NOMO-1 treated with DMSO at 0.1 percent for 48 hours (cell line): ENCODE results near the gene F13A1.
"Not testable (repeated sequence)": the region's sequence is repeated elsewhere in the genome, so short reads cannot be mapped to it uniquely, and the experiment has no call there.

Experiments used
- DNase-seq: peaks from one replicate; lab custom pipeline; 2025; ENCODE audit not compliant: unreplicated experiment; lab: John Stamatoyannopoulos, UW

F13A1 gene

GRCh38 chr6:6317825-6318733 lies 2.4 kb downstream of the F13A1 start:
- peak; percentile 22 for DNase-seq

DNA sequence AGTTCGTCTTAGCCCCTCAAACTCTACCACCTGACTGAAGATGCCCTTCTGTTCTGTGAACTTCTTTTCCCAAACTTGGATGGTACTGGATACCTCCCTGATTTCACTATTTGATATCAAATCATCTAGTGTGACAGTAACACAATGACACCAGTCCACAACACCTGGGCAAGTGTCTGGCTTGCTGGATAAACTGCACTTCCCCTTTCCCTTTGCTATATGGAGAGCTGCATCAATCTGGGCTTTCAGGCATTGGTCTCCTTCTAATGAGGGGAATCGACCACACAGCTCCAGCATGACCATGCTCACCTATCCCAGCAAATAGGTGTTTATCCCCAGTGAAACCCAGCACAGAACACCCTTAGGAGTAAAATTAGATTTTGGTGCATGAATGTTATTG lies 3.1 kb downstream of the F13A1 start:
- peak; percentile 32 for DNase-seq

DNA sequence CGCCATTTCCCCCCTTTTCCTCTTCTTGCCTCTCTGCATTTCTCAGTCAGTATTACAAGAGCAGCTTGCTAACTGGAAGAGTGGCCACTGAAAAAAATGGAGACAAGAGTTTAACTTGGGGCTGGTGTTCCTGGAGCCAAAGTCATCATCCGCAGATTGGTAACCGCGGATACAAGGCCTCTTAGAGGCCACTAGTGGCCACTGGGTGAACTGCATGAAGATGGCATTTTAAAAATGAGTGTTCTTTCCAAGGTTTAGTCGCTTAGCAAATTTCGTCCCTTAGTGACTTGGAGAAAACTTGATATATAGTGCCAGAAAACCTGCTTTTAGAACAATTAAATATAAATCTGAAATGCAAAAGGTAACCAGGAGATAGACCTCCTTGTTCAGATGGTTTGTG lies 4.8 kb downstream of the F13A1 start:
- DNase-seq: peak; percentile 55

- no peak for DNase-seq
Measured at GRCh38 chr6:6314596-6314995, 5.9 kb downstream of the F13A1 start.

DNA sequence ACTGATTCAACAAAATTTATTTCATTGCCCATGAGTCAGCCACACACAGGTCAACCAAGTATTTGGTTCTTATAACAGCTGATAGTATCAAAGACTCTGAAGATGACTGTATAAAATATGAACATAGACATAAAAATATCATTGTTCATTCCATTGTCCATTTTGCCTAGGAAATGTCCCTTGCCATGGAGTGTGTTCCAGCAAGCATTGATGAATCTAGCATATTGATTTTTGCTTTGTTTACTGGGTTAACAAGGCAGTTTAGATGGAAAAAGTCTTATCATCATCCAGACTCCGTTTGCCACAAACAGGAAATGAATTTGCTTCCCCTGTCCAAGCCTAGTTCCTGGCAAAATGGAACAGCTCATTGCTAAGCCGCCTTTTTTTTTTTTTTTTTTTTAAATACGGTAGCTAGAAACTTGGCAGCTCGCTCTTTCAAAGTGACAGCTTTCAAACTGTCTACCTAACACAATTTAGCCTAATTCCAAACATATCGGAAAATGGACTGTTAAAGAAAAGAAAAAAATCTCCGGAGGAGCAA lies 7.5 kb downstream of the F13A1 start:
- no peak for DNase-seq

DNA sequence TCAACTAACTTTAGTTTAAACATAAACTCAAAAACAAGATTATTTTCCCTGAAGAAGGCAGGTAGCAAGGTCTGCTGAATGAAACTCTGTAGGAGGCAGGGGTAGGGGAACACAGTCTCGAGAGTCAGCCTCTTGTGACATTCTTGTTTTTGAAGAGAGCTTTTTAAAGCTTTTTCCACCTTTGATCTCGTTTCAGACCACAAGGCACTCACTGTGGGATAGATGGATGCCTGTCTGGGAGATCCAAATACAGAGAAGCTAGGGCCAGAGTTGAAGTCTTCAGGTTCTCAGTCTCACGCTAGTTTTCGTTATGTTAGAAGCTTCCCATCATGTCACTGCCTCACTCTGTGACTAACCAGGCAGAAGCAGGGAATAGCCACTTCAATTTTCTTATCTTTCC lies 14.9 kb downstream of the F13A1 start:
- no peak for DNase-seq

GRCh38 chr6:6300383-6300782 lies 20.1 kb downstream of the F13A1 start:
- not testable (repeated sequence) for DNase-seq

- no peak for DNase-seq
Measured at GRCh38 chr6:6293317-6293716, 27.1 kb downstream of the F13A1 start.

- DNase-seq: no peak
Measured at GRCh38 chr6:6287415-6287814, 33.0 kb downstream of the F13A1 start.

GRCh38 chr6:6285679-6286078 lies 34.8 kb downstream of the F13A1 start:
- DNase-seq: no peak

DNA sequence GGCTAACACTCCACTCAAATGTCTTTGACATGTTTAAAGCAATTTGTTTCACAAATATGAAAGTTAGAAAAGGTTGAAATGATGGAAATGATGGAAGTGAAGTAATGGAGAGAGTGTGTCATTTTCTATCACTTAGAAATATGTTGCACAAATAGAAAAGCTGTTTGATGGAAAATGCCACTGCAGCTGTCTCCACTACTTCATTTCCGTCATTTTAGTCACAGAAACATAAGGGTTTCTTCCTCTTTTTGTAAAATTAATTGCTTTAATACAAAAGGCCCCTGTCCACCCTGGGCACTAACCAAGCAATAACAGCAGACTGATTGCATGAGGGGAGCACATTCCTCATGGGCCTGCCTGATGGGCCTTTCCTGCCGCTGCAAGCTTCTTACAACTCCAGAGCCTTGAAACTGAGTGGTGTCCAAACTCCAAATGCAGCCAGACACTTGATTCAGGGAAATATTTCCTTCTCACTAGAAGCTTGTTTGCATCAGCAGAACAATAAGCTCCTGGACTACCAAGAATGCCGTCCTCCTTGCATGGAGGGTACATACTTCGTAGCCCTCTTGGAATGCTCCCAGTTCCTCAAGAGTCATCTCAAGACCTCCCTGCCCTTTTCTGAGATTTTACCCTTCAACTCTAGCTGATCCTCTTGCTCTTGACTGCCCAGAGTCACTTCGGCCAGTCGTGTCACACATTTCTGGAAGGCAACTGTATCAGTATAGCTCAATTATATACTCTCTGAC lies 36.1 kb downstream of the F13A1 start:
- peak; percentile 76 for DNase-seq

- DNase-seq: peak; percentile 7
Measured at GRCh38 chr6:6283746-6284145, 36.7 kb downstream of the F13A1 start.

DNA sequence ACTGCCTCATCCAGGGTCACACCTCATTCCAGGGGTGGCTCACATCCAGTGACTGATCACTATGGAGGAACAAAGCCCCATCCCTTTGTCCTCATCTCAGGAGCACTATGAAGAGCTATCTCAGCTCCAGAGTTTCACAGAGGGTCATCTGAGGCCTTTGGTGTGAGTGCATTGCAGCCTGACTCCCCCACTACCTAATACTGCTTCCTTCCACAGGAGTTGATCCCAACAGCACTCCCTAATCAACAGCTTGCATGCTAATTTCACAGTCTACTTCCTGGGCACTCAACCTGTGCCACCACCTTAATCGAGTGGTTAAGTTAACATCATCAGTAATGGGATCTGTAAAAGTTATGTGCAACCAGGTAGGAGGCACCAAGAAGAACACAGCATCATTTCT lies 37.7 kb downstream of the F13A1 start:
- DNase-seq: no peak

DNA sequence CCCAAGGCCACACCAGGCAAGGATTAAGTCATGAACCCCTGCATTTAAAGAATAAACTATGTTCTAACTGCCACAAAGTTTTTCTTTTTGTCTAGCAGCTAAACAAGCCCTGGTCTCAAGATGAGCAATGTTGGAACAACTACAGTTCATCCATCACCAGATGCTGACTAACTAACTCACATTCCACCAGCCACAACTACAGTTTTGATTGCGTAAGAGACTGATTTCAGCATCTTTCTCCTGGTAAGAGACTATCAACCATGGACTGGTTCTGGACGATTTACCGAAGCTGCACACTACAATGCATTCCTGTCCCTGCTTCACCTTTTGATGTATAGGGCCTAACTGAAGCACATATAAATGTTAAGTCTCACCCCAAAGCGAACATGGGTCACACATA lies 43.0 kb downstream of the F13A1 start:
- DNase-seq: peak; percentile 75

DNA sequence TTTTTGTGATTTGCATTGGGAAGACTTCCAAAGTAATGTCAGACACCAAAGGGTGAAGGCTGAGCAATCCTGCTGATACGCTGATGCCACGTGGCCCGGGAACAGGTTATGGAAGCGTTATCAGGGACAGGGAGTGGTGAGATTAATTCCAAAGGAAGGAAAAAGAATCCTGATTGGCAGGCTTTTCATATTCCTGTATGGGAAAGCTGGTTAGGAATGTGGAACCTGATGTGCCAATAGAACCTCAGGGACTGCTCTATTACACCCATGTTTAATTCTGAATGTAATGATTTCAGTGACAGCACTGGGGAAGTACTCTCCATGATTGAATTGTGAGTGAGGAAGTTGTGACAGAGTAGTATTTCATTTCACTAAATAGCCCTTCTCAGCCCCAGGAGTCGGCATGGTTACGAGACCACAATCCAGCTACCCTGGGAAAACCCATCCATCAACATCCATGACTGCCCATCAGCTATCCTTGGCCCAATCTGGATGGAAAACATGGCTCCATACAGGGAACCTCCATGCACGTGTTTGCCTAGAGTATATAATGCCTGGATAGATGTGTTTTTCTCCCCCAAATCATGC lies 49.4 kb downstream of the F13A1 start:
- DNase-seq: peak; percentile 21

GRCh38 chr6:6260196-6260722 lies 60.2 kb downstream of the F13A1 start:
- DNase-seq: no peak

- DNase-seq: no peak
Measured at GRCh38 chr6:6256886-6257285, 63.6 kb downstream of the F13A1 start.

DNA sequence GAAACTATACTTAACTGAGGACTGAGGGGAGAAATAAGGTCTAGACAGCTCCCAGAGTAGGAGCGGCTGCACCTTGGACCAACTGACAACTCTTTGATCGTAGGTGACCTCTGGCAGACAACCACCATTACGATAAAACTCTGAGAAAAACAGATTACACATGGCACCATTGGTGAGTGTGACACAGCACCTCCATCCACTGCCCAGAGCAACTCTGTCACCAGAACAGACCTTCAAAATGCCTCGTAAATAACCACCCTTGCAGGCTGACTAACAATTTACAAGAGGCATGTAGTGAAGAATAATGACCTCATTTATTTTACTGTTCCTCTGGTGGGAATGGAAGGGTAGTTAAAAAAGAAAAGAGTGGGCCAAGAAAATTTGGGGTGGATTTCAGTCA lies 64.2 kb downstream of the F13A1 start:
- DNase-seq: no peak

DNA sequence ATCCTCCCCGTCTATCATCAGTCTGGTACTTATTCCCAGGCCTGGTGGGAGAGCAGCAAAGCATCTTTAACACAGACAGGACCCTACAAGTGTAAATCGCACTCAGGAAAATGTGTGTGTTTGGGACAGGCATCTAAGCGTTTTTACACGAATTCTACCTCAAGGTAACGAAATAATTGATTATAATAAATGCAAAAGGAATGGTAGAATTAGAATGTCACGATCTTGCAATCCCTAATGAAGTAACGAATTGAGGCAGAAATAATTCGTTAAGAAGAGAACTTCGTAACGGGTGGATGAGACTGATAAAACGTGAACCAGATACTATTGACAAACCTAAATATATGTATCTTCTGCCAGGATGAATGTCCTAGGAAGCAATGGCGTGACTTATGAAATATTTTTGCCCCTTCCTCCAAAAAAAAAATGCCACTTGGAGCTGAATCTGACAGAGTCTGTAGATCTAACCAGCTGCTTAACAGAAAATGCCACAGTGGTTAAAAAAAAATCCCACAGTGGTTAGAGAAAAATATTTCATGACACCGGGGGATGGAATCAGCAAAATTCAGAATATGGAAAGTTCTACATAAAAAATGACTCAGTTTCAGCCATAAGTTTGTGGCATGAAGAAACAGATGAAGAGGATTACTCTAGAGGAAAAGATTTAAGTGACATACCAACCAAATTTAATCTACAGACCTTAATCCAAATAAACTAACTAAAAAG lies 68.7 kb downstream of the F13A1 start:
- DNase-seq: no peak

DNA sequence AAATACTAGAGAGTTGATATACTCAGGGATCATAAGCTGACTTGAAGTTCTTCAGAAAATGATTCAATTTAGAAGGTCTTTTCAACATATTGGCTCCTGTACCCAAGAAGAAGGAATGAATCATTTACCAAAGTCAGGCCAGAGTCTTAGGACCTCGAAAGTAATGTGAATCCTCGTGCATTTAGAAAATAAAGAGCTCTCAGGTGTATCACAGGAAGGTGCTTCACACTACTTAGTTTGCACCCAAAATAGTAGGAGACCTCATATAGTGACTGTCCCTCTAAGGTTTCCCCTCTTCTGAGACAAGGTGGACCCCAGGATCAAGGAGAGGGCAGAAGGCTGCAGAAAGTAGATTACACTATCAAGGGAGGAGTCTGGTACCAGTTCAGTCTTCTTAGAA lies 71.8 kb downstream of the F13A1 start:
- DNase-seq: no peak

- DNase-seq: no peak
Measured at GRCh38 chr6:6246544-6246943, 73.9 kb downstream of the F13A1 start.
